OCI-M2 (cell line): ENCODE results near the gene DLL1.
"Not testable (repeated sequence)": the region's sequence is repeated elsewhere in the genome, so short reads cannot be mapped to it uniquely, and the experiment has no call there.

ENCODE experiments used
- DNase-seq: peaks from one replicate; lab custom pipeline; 2025; ENCODE audit not compliant: unreplicated experiment; lab: John Stamatoyannopoulos, UW

The DLL1 gene

GRCh38 chr6:170269151-170269845 is 21.6 kb downstream of the DLL1 start:
- DNase-seq, result no peak

DNA sequence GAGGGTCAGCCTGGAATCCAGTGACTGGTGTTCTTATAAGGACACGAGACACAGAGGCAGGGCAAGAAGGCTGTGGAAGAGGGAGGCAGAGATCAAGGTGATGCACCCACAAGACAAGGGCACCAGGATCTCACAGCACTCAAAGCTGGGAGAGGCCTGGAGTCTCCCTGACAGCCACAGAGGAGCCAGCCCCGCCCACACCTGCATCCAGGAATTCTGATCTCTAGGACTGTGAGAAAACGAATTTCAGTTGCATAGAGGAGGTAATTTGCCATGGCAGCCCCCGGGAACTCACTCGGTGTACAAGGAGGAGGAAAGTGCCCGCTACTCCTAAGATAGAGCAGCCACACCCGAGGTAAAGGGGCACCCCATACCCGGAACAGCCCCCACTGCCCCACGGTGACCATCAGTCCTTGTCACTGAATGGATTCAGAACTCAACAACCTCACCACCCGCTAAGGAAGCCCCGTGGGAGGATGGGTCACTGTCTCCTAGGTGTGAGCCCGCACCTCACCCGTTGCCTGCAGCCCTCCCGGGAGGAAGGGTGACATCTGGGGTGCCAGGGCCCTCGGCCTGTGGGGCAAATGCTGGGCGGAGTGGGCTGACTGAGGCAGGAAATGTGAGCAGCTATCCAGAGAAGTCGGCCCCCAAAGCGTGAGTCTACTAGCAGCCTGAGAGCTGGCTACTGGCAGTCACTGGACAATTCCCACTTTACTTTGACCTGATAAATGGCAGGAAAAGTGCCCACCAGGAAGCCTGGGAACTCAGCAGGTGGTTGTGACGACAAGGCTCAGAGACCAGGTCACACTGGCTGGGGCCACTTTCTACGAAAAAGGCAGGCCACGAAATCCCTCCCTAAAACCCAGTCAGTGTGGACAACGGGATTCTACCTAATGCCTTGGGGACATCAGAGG is 22.4 kb downstream of the DLL1 start:
- DNase-seq, result no peak

DNA sequence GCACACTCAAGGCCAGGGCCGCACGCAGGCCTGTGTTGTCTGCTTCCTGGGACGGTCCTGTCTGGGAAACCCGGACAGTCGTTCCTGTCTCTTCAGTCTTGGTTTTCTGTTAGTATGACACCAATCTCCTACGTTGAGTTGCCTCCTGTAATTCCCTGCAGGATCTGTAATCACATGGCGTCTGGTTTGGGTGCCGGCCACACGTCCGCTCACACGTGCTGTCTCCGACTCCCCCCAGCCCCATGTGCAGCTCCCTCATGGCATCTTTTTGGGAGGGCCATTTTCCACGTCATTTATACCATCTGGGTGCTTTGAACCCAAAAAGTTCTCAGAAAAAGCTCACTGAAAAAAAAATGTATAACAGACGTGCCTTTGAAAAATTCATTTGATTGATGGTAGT is 23.2 kb downstream of the DLL1 start:
- no peak for DNase-seq

- DNase-seq, result peak; percentile 50
Observed at GRCh38 chr6:170266061-170266825, 24.6 kb downstream of the DLL1 start.

DNA sequence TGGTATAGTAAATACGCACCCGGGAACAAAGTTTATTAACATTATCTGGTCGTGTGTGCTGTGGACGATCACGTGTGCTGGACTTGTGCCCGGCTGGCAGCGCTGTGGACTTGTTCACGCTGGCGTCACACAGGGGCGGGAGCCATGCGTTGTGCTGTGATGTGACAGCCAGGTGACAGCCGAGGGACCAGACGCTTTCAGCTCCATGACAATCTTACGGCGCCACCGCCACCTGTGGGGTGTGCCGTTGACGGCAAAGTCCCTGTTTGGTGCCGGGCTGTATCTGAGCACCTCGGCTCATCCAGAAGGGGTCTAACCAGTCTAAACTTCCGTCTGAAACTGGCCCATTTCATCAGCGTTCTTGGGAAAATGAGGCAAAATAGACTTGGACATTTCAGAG is 25.2 kb downstream of the DLL1 start:
- DNase-seq, result no peak

GRCh38 chr6:170264644-170265043 is 26.2 kb downstream of the DLL1 start:
- DNase-seq, result not testable (repeated sequence)

- DNase-seq, result no peak
Observed at GRCh38 chr6:170264086-170264485, 26.8 kb downstream of the DLL1 start.

DNA sequence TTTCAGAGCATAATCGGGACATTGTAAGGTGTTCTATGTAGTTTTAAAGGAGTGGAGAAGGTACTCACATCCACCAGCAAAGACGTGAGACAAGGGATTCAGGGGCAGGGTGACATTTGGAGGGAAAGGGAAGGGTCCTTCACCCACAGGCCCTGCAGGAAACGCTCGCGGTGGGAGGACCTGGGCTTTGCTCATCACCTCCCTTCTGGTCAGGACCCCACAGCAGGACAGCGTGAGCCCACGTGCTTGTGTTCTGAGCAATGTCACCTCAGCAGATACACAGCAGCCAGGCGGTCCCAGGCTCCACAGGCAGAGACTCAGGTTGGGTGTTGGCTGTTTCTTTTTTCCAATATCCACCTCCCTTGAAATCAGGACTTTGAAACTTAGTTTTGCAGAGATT is 27.5 kb downstream of the DLL1 start:
- DNase-seq, result no peak

DNA sequence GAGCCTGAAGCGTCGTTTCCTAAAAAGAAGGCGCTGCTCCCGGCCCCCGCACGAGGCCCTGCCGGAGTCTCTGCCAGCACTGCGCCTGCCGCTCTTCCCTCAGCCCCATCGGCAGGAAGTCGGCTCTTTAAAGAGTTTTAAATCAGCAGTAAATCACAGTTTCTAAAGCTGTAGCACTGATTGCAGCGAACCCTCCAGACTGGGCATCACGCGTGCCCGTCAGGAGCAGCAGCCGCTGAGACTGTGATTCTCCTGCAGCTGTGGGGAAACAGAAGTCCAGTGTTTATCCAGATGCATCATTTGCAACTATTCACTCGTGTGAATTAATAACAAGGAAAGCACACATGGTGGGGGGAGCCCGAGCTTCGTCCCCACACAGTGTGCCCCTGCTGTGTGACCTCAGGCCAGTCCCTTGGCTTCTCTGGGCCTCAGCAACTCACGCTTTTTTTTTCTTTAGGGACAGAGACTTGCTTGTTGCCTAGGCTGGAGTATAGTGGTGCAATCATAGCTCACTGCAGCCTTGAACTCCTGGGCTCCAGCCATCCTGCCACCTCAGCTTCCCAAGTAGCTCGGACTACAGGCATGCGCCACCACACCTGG is 28.3 kb downstream of the DLL1 start:
- DNase-seq, result no peak

GRCh38 chr6:170261643-170262488 is 29.0 kb downstream of the DLL1 start:
- no peak for DNase-seq

GRCh38 chr6:170260686-170261085 is 30.2 kb downstream of the DLL1 start:
- DNase-seq, result no peak

DNA sequence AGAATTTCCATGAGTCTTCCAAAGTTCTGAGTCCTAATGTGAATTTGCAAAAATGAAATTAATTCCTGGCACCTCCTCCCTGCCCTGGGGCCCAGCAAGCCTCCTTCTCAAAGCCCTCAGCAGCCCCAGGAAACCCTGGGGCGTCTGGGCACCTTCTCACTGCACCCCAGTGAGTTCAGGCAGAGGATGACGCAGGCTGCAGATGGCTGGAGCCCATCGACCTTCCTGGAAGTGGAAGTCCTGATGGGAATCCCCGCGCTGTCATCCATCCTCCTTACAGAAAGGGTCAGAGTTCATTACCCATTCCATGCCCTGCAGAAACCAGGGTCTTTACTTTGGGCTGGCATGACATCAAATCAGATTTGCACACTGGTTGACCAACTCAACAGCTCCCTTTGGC is 31.6 kb downstream of the DLL1 start:
- DNase-seq, result no peak

GRCh38 chr6:170258407-170258806 is 32.5 kb downstream of the DLL1 start:
- DNase-seq, result no peak

DNA sequence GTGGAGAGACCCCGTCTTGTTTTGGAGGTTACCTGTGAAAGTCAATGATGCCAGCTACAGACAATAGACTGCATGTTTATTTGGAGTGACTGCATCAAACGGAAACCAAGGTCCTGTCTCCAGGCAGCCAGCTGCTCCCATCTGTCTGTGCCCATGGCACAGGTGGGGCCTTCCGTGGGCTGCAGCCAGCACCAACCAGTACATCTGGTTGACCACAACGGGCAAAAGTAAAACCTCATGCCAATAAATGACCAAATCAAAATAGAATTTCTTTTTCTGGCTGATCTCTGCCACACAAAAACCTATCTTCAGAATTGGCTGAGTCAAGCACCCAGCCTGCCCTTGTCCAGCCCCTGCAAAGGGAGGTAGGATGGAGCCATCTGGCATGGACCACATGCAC is 33.5 kb downstream of the DLL1 start:
- no peak for DNase-seq

DNA sequence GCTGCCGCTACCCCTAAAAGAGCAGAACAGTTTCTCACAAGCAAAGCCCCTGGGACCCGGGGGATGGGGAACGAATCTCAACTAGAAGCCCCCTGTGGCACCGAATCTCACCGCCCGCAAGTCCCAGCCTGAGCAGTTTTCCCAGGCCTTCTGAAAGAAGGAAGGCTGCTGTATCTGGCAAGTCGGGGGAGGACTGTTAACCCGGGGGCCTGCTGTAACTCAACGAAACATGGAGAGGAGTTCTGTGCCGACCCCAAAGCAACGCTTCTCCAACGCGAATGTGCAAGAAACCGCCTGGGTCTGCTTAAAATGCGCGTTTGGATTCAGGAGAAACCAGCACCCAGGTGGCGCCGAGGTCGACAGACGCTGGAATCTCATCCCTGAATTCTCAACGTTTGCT is 34.2 kb downstream of the DLL1 start:
- no peak for DNase-seq

GRCh38 chr6:170255426-170256125 is 35.3 kb downstream of the DLL1 start:
- no peak for DNase-seq

DNA sequence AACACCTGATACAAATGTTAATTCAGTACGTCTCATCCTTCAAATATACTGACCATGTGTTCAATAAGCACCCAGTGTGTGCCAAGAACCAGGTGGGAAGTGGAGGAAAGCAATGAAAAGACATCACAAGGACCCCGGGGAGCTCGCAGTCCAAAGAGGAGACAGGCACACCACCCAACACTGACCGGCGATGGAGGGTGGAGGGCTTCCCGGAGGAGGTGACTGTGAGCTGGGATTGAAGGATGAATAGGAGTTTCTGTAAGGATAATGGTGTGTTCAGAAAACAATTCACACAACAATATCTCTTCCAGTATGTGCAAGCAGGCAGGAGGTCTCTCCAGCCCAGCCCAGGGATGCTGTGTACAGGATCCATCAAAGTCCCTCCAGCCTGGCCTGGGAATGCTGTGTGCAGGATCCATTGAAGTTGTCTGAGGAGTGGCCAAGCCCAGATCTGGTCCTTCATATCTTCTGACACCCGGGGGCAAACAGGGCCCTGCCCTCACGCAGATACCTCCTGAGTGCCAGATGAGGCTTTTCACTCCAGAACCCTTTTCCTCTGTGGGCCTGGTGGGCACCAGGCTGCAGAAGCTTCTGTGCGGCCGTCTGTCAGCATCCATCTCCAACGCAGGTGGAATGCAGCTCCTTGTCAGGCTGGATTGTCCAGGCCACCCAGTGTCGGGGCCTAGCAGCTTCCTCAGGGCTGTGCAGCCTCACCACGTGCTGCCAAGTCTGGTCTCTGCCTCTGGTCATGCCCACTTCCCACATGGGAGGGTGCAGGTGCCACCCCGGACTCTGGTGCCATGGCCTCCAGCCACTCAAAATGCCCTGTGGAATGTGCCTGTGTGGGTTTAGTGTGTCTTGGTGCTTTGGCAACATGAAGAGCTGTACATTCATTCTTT is 36.3 kb downstream of the DLL1 start:
- DNase-seq, result no peak

DNA sequence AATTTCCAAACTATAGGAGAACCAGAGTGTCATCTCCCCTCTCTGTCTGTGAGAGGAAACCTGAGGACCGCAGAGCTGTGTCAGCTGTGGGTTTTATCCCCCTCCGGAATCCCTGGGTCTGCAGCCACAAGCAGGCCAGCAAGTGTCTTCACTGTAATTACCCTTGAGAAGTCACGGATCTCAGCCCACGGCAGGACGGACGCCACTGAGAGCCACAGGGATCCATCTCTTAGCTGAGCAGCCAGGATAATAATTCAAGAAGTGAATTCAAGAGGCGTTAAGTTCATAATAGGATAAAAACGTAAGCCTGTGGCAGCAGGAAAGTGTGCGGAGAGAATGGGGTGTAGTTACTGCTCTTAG is 37.0 kb downstream of the DLL1 start:
- DNase-seq, result no peak
